Measurements from ENCODE around the gene UNC13D.

DNA sequence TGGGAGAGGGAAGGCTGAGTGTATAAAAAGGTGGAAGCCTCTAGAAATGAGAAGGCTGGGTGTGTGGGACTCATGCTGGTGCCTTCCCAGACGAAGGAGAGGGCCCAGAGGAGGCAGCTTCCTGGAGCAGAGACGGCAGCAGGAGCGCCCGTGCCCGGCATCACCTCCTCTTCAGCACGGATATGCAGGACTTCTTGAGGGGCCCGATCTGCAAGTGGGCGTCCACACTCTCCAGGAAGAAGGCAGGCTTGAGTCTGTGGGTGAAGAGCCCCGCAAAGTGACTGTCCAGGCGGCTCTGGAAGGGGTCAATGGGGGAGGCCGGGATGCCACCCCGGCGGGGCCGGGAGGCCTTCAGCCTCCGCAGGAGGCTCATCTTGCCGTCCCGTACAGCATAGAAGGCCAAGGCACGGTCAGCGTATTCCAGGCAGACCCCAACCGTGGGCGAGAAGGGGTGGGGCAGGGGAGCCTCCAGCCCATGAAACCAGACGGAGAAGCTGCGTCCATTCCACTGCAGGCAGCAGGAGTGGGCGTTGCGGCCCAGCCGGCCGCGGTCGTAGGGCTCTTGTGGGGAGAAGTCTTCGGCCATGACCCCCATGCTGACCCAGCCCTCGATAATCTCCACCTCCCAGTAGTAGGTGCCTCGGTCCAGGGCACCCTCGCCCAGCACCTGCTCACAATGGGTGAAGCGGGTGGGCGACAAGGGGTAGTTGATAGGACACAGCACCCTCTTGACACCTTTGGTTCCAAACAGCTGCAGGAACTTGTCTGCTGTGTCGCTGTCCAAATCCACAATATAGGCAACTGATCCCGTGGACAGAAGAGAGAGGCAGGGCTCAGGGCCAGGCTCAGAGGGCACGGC, 30.3 kb upstream of the UNC13D start:
- TF ChIP-seq GATA2 (IDR thresholded peaks at IDR 0.05; ENCODE audit: low read depth, low read length) (no peak), GATA3 (IDR thresholded peaks at IDR 0.05; ENCODE audit: low read depth, low read length) (no peak)
